IMR-90 (cell line): ENCODE data around the gene CCDC107. TPM values are rescaled to one million over a fixed set of nuclear protein-coding genes. Genes with fewer than 3 reads are reported as not detected.

Source experiments
- ATAC-seq: fragments of 200-7000 bp; cut with Tn5 transposase; 2 replicates; pipeline ENCODE4 v1.9.1; 2020; ENCODE audit warnings: low read depth, mild to moderate bottlenecking, moderate library complexity
- BruUV-seq: library from RNA; stranded (reverse); fragments of 400-500 nt; replicated peaks from 2 replicates; lab custom pipeline; 2021; lab: Mats Ljungman, UMichigan
- CTCF ChIA-PET: fragments of 300-600 bp; formaldehyde crosslinking; extraction: SDS; loops from one replicate; lab custom pipeline; 2021; ENCODE audit warnings: antibody characterized with exemption; lab: Yijun Ruan, JAX
- POLR2A ChIA-PET: fragments of 300-600 bp; sonication (Branson Sonifier 250); formaldehyde crosslinking; loops from one replicate; lab custom pipeline; 2022; ENCODE audit warnings: antibody characterized with exemption; ENCODE audit not compliant: unreplicated experiment; lab: Charles Lee
- DNase-seq: peaks from one replicate; pipeline ENCODE4 v3.0.0; 2013
- H2AFZ ChIP-seq: replicated peaks from 2 replicates; pipeline ENCODE3; 2013; ENCODE audit warnings: low read length, mild to moderate bottlenecking; ENCODE audit not compliant: poor library complexity
- H2AK5ac ChIP-seq: 2 replicates; pipeline ENCODE4 v1.6.1; 2013; ENCODE audit warnings: low read depth, low read length, inconsistent platforms
- H2AK9ac ChIP-seq: replicated peaks from 2 replicates; pipeline ENCODE3; 2013; ENCODE audit warnings: mild to moderate bottlenecking, low read depth, low read length, moderate library complexity; ENCODE audit not compliant: poor library complexity
- H2BK120ac ChIP-seq: 2 replicates; pipeline ENCODE4 v1.6.1; 2013; ENCODE audit warnings: low read depth, low read length, inconsistent platforms
- H2BK15ac ChIP-seq: 3 replicates; pipeline ENCODE4 v1.6.1; 2013; ENCODE audit warnings: low read depth, low read length, inconsistent platforms
- H2BK20ac ChIP-seq: 2 replicates; pipeline ENCODE4 v1.6.1; 2013; ENCODE audit warnings: low read depth, mild to moderate bottlenecking, inconsistent platforms, low read length, moderate library complexity
- H2BK5ac ChIP-seq: 2 replicates; pipeline ENCODE4 v1.6.1; 2013; ENCODE audit warnings: mild to moderate bottlenecking, low read depth, low read length, inconsistent platforms; ENCODE audit not compliant: poor library complexity, severe bottlenecking
- H3K14ac ChIP-seq: replicated peaks from 2 replicates; pipeline ENCODE4 v1.6.1; 2013; ENCODE audit warnings: low read depth, low read length, inconsistent platforms
- H3K18ac ChIP-seq: 2 replicates; pipeline ENCODE4 v1.6.1; 2013; ENCODE audit warnings: low read depth, low read length, control low read depth
- H3K23ac ChIP-seq: 2 replicates; pipeline ENCODE4 v1.6.1; 2013; ENCODE audit warnings: low read depth, low read length, inconsistent platforms
- H3K27ac ChIP-seq: 2 replicates; pipeline ENCODE4 v1.5.1; 2013; ENCODE audit warnings: mild to moderate bottlenecking, control low read depth, low read length; ENCODE audit not compliant: insufficient read depth
- H3K27me3 ChIP-seq: 2 replicates; pipeline ENCODE4 v1.6.1; 2013; ENCODE audit warnings: low read length; ENCODE audit not compliant: control insufficient read depth, insufficient read depth
- H3K36me3 ChIP-seq: 2 replicates; pipeline ENCODE4 v1.6.1; 2013; ENCODE audit warnings: low read length, mixed read lengths; ENCODE audit not compliant: control insufficient read depth, insufficient read depth
- H3K4ac ChIP-seq: 2 replicates; pipeline ENCODE4 v1.6.1; 2013; ENCODE audit warnings: low read depth, low read length, inconsistent platforms
- H3K4me1 ChIP-seq: 2 replicates; pipeline ENCODE4 v1.6.1; 2013; ENCODE audit warnings: low read length, mixed read lengths; ENCODE audit not compliant: control insufficient read depth, insufficient read depth
- H3K4me2 ChIP-seq: 2 replicates; pipeline ENCODE4 v1.6.1; 2013; ENCODE audit warnings: low read depth, mild to moderate bottlenecking, control low read depth, low read length, moderate library complexity
- H3K4me3 ChIP-seq: 2 replicates; pipeline ENCODE4 v1.5.1; 2013; ENCODE audit warnings: low read depth, mild to moderate bottlenecking, control low read depth, low read length, moderate library complexity; ENCODE audit not compliant: insufficient read depth
- H3K56ac ChIP-seq: 2 replicates; pipeline ENCODE4 v1.6.1; 2013; ENCODE audit warnings: low read length, inconsistent platforms; ENCODE audit not compliant: insufficient read depth; ENCODE audit errors: extremely low read depth
- H3K79me1 ChIP-seq, 2 experiments: 2 replicates each; pipeline ENCODE4 v1.6.1; 2013; ENCODE audit warnings: low read length in 2 of 2, inconsistent platforms in 1 of 2, low read depth in 1 of 2
- H3K9ac ChIP-seq: 2 replicates; pipeline ENCODE4 v1.6.1; 2013; ENCODE audit warnings: low read depth, low read length, control low read depth
- H3K9me1 ChIP-seq: 2 replicates; pipeline ENCODE4 v1.6.1; 2013; ENCODE audit warnings: low read length, inconsistent platforms; ENCODE audit not compliant: insufficient read depth
- H3K9me3 ChIP-seq: 2 replicates; pipeline ENCODE4 v1.6.1; 2013; ENCODE audit warnings: low read length; ENCODE audit not compliant: control insufficient read depth, insufficient read depth
- H4K20me1 ChIP-seq: 2 replicates; pipeline ENCODE4 v1.6.1; 2013; ENCODE audit warnings: low read length, inconsistent platforms; ENCODE audit not compliant: insufficient read depth
- H4K5ac ChIP-seq: 2 replicates; pipeline ENCODE4 v1.6.1; 2013; ENCODE audit warnings: mild to moderate bottlenecking, low read depth, low read length, control low read depth
- H4K8ac ChIP-seq, 2 experiments: 2 replicates each; pipeline ENCODE4 v1.6.1; 2013; ENCODE audit warnings: low read depth in 2 of 2, low read length in 2 of 2, control low read depth in 1 of 2, inconsistent platforms in 1 of 2
- H4K91ac ChIP-seq: 2 replicates; pipeline ENCODE4 v1.6.1; 2013; ENCODE audit warnings: low read depth, low read length, inconsistent platforms; ENCODE audit not compliant: insufficient read depth
- BHLHE40 ChIP-seq: fragments of 150-350 bp; IDR thresholded peaks from 2 replicates; pipeline ENCODE4 v1.6.1; 2016; ENCODE audit warnings: mild to moderate bottlenecking, low read depth, low read length
- FOS ChIP-seq: fragments of 150-350 bp; IDR thresholded peaks from 2 replicates; pipeline ENCODE4 v1.6.1; 2016; ENCODE audit warnings: low read depth, low read length
- MAFK ChIP-seq: IDR thresholded peaks from 2 replicates; pipeline ENCODE4 v1.6.1; 2012; ENCODE audit warnings: low read depth, low read length, improper control_type of control experiment
- MXI1 ChIP-seq: IDR thresholded peaks from 2 replicates; pipeline ENCODE4 v1.6.1; 2012; ENCODE audit warnings: low read depth, mild to moderate bottlenecking, low read length, moderate library complexity, borderline replicate concordance
- NFE2L2 ChIP-seq: fragments of 150-350 bp; IDR thresholded peaks from 2 replicates; pipeline ENCODE4 v1.6.1; 2016; ENCODE audit warnings: low read depth, mild to moderate bottlenecking, low read length
- POLR2A ChIP-seq: IDR thresholded peaks from 2 replicates; pipeline ENCODE4 v1.6.1; 2012; ENCODE audit warnings: mild to moderate bottlenecking, low read depth, low read length
- RCOR1 ChIP-seq: IDR thresholded peaks from 2 replicates; pipeline ENCODE4 v1.6.1; 2012; ENCODE audit warnings: mild to moderate bottlenecking, low read length, improper control_type of control experiment; ENCODE audit not compliant: insufficient replicate concordance
- SMC3 ChIP-seq: fragments of 150-350 bp; IDR thresholded peaks from 2 replicates; pipeline ENCODE4 v1.6.1; 2016; ENCODE audit warnings: low read depth, mild to moderate bottlenecking, antibody characterized with exemption, low read length, moderate library complexity
- WGBS, 2 experiments: methylation state at CpG; one replicate each; pipeline versions ENCODE4 v1.1.5 to v1.1.7; 2013; ENCODE audit warnings: missing lambda C conversion rate in 2 of 2; ENCODE audit not compliant: insufficient read length in 1 of 2; ENCODE audit errors: extremely low coverage in 2 of 2; 5-methylcytosine and 5-hydroxymethylcytosine counted together
- dilution Hi-C: fragments of 300-500 bp; cut with HindIII; formaldehyde crosslinking; loops from one replicate; pipeline ENCODE4 v1.14.3; 2018; ENCODE audit warnings: low sequenced_read_pairs; ENCODE audit not compliant: unreplicated experiment
- in situ Hi-C: fragments of 300-500 bp; cut with MboI; formaldehyde crosslinking; loops from 3 replicates; pipeline ENCODE4 v1.14.3; 2019; ENCODE audit warnings: low sequenced_read_pairs, inconsistent platforms, mixed read lengths
- intact Hi-C: fragments of 100-400 bp; cut with micrococcal nuclease; formaldehyde crosslinking; loops from 2 replicates; pipeline ENCODE4 v1.10.0; 2022
- polyA plus RNA-seq, 3 experiments: library from polyadenylated mRNA; depleted of rRNA; stranded (reverse); fragments of >200 nt; gene quantifications; 2 replicates each; pipeline ENCODE4 v1.2.3, GENCODE V29; 2012; ENCODE audit warnings: low replicate concordance in 1 of 3
- total RNA-seq: library from RNA; depleted of rRNA; stranded (reverse); fragments of >200 nt; gene quantifications from 2 replicates; pipeline ENCODE4 v1.2.3, GENCODE V29; 2012

Gene CCDC107
- total and polyA plus RNA-seq, 2 of the 4 experiments (the other 2 are of a cell fraction) = 6.8 to 21.1 TPM

GRCh38 chr9:35700031-35700430 lies 41.9 kb downstream of the CCDC107 start:
- H4K8ac ChIP-seq = no peak overlapping the region
- no TSS peak for BruUV-seq
- no peak overlapping the region for H3K4me3 ChIP-seq
- dilution Hi-C loops = no loop called here
- H3K4me2 ChIP-seq = no peak overlapping the region
- no peak overlapping the region for H2AFZ ChIP-seq
- no peaks in the 10 kb centered on the region for H3K27me3 ChIP-seq
- no peak overlapping the region for H2AK5ac ChIP-seq
- in situ Hi-C loops = no loop called here
- no peak overlapping the region for H3K27ac ChIP-seq
- H3K9me3 ChIP-seq = no peaks in the 10 kb centered on the region
- no peak overlapping the region for H4K5ac ChIP-seq
- 84% methylated on average over 3 of the region's 11 CpGs; no CpG with 5 or more reads in 1 of the 2 experiments for WGBS, 2 experiments
- peaks cover 16% of the 10 kb centered on the region for H3K9me1 ChIP-seq
- no peak overlapping the region for H2BK15ac ChIP-seq
- no peak overlapping the region for H3K18ac ChIP-seq
- no peak overlapping the region for H2BK20ac ChIP-seq
- no peak overlapping the region for H2AK9ac ChIP-seq
- DNase-seq = no peak
- ChIA-PET CTCF (no interaction called here), POLR2A (no interaction called here)
- TF ChIP-seq FOS (no peak), BHLHE40 (no peak), POLR2A (no peak), NFE2L2 (no peak), SMC3 (no peak), MAFK (no peak), RCOR1 (no peak), MXI1 (no peak)
- no peak for ATAC-seq
- peaks cover 32 to 70% of the 10 kb centered on the region in 2 experiments for H3K79me1 ChIP-seq
- no peak overlapping the region for H2BK5ac ChIP-seq
- H2BK120ac ChIP-seq = no peak overlapping the region
- no peak overlapping the region for H4K91ac ChIP-seq
- H3K36me3 ChIP-seq = peaks cover 87% of the 10 kb centered on the region
- H3K23ac ChIP-seq = no peak overlapping the region
- peaks cover 31% of the 10 kb centered on the region for H4K20me1 ChIP-seq
- H3K56ac ChIP-seq = no peak overlapping the region
- H3K14ac ChIP-seq = no peak overlapping the region
- H3K4ac ChIP-seq = no peak overlapping the region
- intact Hi-C loops = no loop called here
- H3K9ac ChIP-seq = no peak overlapping the region
- peaks cover 5% of the 10 kb centered on the region; the same call in 1 of the 2 replicates for H3K4me1 ChIP-seq
